Measurements from ENCODE around the gene EFNB2. TPM values are rescaled to one million over a fixed set of nuclear protein-coding genes. Genes with fewer than 3 reads are reported as not detected.

The EFNB2 gene
- total RNA-seq, 1 donor from 2014 or later: 25.6 TPM

- no peak overlapping the region for H3K4me3 ChIP-seq (ENCODE audit: low read depth, low read length)
- no peak for TF ChIP-seq CTCF (conservative IDR thresholded peaks at IDR 0.05; ENCODE audit: low read depth, low read length)
- DNase-seq (ENCODE audit: low read depth): no peak
Measured at GRCh38 chr13:106477303-106477702, 58.2 kb downstream of the EFNB2 start.

GRCh38 chr13:106475852-106476251 is 59.6 kb downstream of the EFNB2 start:
- no peak for TF ChIP-seq CTCF (conservative IDR thresholded peaks at IDR 0.05; ENCODE audit: low read depth, low read length)
- no peak for DNase-seq (ENCODE audit: low read depth)

GRCh38 chr13:106474912-106475311 is 60.5 kb downstream of the EFNB2 start:
- H3K4me3 ChIP-seq (ENCODE audit: low read depth, low read length): no peak overlapping the region
- no peak for DNase-seq (ENCODE audit: low read depth)
- no peak for TF ChIP-seq CTCF (conservative IDR thresholded peaks at IDR 0.05; ENCODE audit: low read depth, low read length)

More at GRCh38 chr13:106475852-106476251, 59.6 kb downstream of the EFNB2 start:
- no peak overlapping the region for H3K4me3 ChIP-seq (ENCODE audit: low read depth, low read length)

GRCh38 chr13:106473154-106473553 is 62.3 kb downstream of the EFNB2 start:
- DNase-seq (ENCODE audit: low read depth): no peak
- H3K4me3 ChIP-seq (ENCODE audit: low read depth, low read length): no peak overlapping the region
- TF ChIP-seq CTCF (conservative IDR thresholded peaks at IDR 0.05; ENCODE audit: low read depth, low read length): no peak

GRCh38 chr13:106472621-106473020 is 62.8 kb downstream of the EFNB2 start:
- DNase-seq (ENCODE audit: low read depth): no peak
- TF ChIP-seq CTCF (conservative IDR thresholded peaks at IDR 0.05; ENCODE audit: low read depth, low read length): no peak
- H3K4me3 ChIP-seq (ENCODE audit: low read depth, low read length): peak overlapping the region; percentile 39

GRCh38 chr13:106471957-106472543 is 63.4 kb downstream of the EFNB2 start:
- peak overlapping the region; percentile 39 for H3K4me3 ChIP-seq (ENCODE audit: low read depth, low read length)
- peak; percentile 45 for DNase-seq (ENCODE audit: low read depth)
- no peak for TF ChIP-seq CTCF (conservative IDR thresholded peaks at IDR 0.05; ENCODE audit: low read depth, low read length)

GRCh38 chr13:106470576-106470975 is 64.9 kb downstream of the EFNB2 start:
- H3K4me3 ChIP-seq (ENCODE audit: low read depth, low read length): no peak overlapping the region
- DNase-seq (ENCODE audit: low read depth): no peak
- TF ChIP-seq CTCF (conservative IDR thresholded peaks at IDR 0.05; ENCODE audit: low read depth, low read length): no peak
